HG03439 (cell line): ENCODE results near the gene BRD3OS.
"Not testable (repeated sequence)": the region's sequence is repeated elsewhere in the genome, so short reads cannot be mapped to it uniquely, and the experiment has no call there.

ENCODE experiments used
- ATAC-seq: cut with Tn5 transposase; IDR thresholded peaks from one replicate; pipeline ENCODE4 v1.9.1; 2021; ENCODE audit warnings: mild to moderate bottlenecking, moderate library complexity; ENCODE audit not compliant: unreplicated experiment

The BRD3OS gene

GRCh38 chr9:134061688-134062371, 36.5 kb downstream of the BRD3OS start:
- ATAC-seq = no peak

- no peak for ATAC-seq
These were observed 37.3 kb downstream of the BRD3OS start for GRCh38 chr9:134062461-134063087.

GRCh38 chr9:134063088-134063570, 37.8 kb downstream of the BRD3OS start:
- ATAC-seq = no peak

- ATAC-seq = no peak
These were observed 38.5 kb downstream of the BRD3OS start for GRCh38 chr9:134063571-134064450.

- no peak for ATAC-seq
These were observed 39.4 kb downstream of the BRD3OS start for GRCh38 chr9:134064711-134065110.

GRCh38 chr9:134065612-134066419, 40.5 kb downstream of the BRD3OS start:
- ATAC-seq = no peak

GRCh38 chr9:134066526-134066912, 41.2 kb downstream of the BRD3OS start:
- ATAC-seq = no peak

- peak; percentile 9 for ATAC-seq
These were observed 41.9 kb downstream of the BRD3OS start for GRCh38 chr9:134066913-134067851.

GRCh38 chr9:134067904-134068743, 42.8 kb downstream of the BRD3OS start, which contains the start of gene BRD3:
Gene BRD3 (minus strand): TSS chr9:134068026. CDS start chr9:134053477, 14,549 bp downstream.
- peak; percentile 65 for ATAC-seq

DNA sequence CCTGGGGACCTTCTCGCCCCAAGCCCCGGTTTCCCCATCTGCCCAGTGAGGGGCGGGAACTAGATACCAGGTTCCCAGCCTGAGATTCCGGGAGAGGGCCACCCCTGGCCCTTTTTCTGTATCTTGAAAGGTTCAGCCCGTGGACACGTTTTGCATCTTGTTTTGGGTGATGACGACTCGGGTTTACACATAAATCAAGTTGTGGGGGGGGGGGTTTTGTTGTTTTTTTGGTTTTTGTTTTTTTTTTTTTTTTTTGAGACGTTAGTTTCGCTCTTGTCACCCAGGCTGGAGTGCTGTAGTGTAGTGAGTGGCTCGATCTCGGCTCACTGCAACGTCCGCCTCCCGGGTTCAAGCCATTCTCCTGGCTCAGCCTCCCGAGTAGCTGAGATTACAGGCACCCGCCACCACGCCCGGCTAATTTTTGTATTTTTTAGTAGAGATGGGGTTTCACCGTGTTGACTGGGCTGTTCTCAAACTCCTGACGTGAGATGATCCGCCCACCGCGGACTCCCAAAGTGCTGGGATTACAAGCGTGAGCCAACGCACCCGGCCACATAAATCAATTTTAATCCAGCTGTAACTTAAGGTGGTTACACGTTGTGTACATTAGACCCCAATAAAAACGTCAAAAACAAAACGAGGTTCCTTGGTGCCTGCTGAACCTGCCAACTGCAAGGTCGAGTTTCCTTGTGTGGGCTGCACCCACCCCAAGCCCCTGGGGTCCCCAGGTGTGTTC, 43.6 kb downstream of the BRD3OS start:
- no peak for ATAC-seq

DNA sequence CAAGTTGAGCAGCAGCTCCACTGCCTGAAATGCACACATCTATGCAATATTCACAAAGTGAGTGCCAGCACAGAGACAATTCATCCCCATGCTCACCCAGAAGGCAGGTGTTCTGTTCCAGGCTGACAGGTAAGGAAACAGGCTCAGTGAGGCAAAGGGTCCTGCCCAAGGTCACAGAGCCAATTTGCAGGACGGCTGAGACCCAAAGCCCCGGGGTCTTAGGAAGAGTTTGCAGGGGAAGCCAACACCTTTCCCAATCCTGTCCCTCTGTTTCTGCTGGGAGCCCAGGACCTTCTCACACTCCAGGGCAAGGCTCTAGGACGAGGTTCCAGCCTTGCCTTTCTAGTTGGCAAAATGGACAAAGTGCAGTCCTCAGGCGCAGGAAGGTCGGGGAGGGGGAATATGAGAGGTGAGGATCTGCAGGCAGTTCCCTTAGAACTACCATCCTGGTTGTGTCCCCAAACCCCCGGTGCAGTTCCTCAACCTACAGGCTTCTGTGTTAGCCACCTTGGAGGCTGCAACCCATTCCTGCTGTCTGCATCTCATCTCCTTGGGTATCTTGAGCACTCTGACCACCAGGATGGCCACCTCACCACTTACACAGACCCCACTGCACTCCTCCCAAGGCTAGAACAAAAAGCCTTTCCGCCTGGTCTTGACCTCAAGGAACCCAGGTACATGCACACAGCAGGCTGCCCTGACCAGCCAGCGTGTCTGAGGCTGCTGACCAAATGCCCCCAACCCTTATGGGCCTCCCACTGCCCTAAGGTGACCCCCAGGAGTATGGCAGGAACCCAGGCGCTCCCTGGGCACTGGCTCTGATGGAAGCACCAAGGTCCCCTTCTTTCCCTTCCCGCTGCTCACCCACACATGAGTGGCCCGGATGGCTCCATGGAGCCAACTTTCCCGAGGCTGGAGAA, 44.5 kb downstream of the BRD3OS start:
- ATAC-seq = no peak

GRCh38 chr9:134071149-134071548, 45.9 kb downstream of the BRD3OS start:
- no peak for ATAC-seq

DNA sequence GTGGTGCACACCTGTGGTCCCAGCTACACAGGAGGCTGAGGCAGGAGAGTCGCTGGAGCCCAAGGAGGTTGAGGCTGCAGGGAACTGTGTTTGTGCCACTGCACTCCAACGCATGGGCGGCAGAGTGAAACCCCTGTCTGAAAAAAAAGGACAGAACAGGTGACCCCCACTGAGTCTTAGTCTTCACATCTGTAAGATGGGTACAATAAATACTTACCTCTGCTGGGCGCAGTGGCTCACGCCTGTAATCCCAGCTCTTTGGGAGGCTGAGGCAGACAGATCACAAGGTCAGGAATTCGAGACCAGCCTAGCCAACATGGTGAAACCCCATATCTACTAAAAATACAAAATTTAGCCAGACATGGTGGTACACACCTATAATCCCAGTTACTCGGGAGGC, 47.4 kb downstream of the BRD3OS start:
- not testable (repeated sequence) for ATAC-seq

- ATAC-seq = no peak
These were observed 48.2 kb downstream of the BRD3OS start for GRCh38 chr9:134073500-134073899.

DNA sequence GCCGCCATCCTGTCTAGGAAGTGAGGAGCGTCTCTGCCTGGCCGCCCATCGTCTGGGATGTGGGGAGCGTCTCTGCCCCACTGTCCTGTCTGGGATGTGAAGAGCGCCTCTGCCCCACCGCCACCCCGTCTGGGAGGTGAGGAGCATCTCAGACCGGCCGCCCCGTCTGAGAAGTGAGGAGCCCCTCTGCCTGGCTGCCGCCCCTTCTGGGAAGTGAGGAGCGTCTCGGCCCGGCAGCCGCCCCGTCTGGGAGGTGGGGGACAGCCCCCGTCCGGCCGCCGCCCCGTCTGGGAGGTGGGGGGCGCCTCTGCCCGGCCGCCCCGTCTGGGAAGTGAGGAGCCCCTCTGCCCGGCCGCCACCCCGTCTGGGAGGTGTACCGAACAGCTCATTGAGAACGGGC, 50.4 kb downstream of the BRD3OS start:
- ATAC-seq = not testable (repeated sequence)

DNA sequence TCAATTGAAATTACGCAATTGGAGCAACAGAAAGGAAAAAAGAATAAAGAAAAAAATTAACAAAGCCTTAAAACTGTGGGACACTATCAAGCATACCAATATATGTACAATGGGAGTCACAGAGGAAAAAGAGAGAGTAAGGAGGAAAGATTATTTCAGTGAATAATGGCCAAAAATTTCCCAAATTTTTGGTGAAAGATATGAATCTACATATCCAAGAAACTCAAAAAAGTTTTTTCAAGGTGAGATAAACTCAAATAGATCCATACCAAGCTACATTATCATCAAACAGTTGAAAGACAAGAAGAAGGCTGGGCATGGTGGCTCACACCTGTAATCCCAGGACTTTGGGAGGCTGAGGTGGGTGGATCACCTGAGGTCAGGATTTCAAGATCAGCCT, 51.4 kb downstream of the BRD3OS start:
- ATAC-seq = no peak
